C4-2B (cell line): ENCODE results near the gene SLC22A31.

Experiments
- H3K27ac ChIP-seq: fragments of 450-650 bp; 2 replicates; pipeline ENCODE4 v1.5.1; 2017
- ZFX ChIP-seq: fragments of 450-650 bp; IDR thresholded peaks from 2 replicates; pipeline ENCODE4 v1.6.1; 2017
- TF ChIP-seq, protein P1 (sequence below): fragments of 450-650 bp; conservative IDR thresholded peaks from 2 replicates; pipeline ENCODE4 v1.5.1; 2017; ENCODE audit warnings: mild to moderate bottlenecking

SLC22A31 gene

DNA sequence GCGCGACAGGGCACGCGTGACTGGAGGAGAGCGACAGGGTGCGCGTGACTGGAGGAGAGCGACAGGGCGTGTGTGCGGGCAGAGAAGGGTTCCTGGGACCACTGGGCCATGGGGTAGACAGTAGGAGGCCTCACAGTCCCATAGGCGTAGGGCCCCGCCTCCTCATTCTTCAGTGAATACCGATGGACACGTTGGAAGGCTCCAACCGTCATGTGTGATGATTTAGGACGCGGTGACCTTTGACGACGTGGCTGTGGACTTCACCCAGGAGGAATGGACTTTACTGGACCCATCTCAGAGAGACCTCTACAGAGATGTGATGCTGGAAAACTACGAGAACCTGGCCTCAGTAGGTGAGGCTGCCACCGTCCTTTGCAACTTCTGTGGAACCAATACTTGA is 22.6 kb upstream of the SLC22A31 start:
- TF ChIP-seq, protein P1, sequence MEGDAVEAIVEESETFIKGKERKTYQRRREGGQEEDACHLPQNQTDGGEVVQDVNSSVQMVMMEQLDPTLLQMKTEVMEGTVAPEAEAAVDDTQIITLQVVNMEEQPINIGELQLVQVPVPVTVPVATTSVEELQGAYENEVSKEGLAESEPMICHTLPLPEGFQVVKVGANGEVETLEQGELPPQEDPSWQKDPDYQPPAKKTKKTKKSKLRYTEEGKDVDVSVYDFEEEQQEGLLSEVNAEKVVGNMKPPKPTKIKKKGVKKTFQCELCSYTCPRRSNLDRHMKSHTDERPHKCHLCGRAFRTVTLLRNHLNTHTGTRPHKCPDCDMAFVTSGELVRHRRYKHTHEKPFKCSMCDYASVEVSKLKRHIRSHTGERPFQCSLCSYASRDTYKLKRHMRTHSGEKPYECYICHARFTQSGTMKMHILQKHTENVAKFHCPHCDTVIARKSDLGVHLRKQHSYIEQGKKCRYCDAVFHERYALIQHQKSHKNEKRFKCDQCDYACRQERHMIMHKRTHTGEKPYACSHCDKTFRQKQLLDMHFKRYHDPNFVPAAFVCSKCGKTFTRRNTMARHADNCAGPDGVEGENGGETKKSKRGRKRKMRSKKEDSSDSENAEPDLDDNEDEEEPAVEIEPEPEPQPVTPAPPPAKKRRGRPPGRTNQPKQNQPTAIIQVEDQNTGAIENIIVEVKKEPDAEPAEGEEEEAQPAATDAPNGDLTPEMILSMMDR: no peak
- no peak for TF ChIP-seq ZFX
- H3K27ac ChIP-seq: no peak overlapping the region

DNA sequence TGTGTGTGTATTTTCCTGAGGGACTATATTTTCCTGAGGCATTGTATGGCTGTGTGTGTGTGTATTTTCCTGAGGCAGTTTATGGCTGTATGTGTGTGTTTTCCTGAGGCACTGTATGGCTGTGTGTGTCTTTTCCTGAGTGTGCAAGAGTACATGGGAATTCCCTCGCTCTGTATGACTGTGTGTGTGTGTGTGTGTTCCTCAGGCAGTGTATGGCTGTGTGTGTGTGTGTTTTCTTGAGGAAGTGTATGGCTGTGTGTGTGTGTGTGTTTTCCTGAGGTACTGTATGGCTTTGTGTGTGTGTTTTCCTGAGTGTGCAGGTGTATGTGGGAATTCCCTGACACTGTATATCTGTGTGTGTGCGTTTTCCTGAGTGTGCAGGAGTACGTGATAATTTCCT is 21.3 kb upstream of the SLC22A31 start:
- H3K27ac ChIP-seq: no peak overlapping the region
- TF ChIP-seq ZFX: no peak
- TF ChIP-seq, protein P1: no peak

DNA sequence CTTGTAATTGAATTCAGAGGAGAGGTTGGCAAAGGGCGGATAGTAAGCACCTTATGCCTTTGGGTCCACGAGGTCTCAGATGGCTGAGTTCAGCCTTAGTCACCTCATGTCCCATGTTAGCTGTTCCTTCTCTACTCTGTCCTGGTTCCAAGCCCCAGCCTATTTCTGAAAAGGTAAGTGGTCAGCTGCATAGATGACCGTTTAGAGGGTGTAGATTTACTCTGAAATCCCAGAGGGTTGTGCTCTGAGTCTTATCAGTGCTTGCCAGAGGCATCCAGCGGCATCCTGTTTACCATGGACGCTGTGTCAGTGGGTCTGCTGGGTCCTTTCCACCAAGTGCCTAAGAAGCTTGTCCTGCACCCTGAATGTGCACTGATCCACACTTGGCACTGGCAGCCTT is 19.0 kb upstream of the SLC22A31 start:
- H3K27ac ChIP-seq: no peak overlapping the region
- TF ChIP-seq, protein P1: no peak
- TF ChIP-seq ZFX: no peak

DNA sequence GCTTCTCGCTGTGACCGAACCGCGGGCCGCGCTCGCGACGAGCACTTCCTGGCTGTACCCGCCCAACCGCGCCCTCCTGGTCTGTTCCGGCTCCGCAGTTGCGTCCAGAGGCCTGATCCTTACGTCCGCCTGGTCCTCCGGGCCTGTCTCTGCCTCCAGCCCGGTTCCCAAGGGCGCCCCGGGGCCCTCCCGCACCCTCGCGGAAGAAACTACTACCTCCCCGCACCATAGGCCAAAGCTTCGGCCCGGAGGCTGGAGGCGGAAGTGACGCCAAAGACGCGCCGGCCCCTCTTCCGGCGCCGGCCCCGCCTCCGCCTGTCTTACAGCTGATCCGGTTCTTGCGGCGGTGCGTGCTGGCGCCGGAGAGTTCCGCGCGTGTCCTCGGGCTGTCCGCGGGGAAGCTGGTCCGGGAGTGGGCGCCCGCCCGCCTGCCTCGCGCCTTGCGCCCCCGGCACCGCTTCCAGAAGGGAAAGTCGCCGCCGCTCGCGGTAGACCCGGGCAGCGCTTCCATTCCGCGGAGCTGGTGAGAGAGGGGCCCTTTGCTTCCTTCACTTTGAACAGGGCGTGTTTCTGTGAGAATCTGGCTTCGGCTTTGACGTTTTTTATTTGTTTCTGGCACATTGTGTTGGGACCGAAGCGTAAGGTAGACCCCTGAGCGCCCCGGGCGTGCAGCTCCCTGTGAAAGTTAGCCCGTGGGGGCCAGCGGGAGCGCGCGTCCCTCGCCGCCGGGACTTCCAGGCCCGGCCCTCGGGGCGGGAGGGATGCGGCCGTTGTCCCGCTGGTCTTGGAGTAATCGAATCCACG is 17.3 kb upstream of the SLC22A31 start, which contains the start of gene ZNF778:
Gene ZNF778, plus strand, starts transcription at position 316 of the 804 bp plus-strand sequence. CDS start 3,425 bp downstream, outside the sequence.
- peak within 1 kb of the TSS; percentile 89 for H3K27ac ChIP-seq
- TF ChIP-seq, protein P1: no peak
- TF ChIP-seq ZFX: peak; percentile 91

DNA sequence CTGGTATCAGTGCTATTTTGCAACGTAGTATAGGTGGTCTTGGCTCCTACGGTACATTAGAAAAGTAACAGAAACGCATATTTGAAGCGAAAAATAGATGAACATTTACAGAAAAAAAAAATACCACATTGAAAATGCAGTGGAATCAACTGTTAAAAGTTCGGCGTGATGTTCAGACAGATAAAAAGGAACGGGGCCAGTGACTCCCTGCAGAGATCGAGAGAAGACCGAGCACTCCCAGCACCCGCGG is 16.7 kb upstream of the SLC22A31 start:
- peak overlapping the region; percentile 89 for H3K27ac ChIP-seq
- TF ChIP-seq ZFX: no peak
- TF ChIP-seq, protein P1: no peak

DNA sequence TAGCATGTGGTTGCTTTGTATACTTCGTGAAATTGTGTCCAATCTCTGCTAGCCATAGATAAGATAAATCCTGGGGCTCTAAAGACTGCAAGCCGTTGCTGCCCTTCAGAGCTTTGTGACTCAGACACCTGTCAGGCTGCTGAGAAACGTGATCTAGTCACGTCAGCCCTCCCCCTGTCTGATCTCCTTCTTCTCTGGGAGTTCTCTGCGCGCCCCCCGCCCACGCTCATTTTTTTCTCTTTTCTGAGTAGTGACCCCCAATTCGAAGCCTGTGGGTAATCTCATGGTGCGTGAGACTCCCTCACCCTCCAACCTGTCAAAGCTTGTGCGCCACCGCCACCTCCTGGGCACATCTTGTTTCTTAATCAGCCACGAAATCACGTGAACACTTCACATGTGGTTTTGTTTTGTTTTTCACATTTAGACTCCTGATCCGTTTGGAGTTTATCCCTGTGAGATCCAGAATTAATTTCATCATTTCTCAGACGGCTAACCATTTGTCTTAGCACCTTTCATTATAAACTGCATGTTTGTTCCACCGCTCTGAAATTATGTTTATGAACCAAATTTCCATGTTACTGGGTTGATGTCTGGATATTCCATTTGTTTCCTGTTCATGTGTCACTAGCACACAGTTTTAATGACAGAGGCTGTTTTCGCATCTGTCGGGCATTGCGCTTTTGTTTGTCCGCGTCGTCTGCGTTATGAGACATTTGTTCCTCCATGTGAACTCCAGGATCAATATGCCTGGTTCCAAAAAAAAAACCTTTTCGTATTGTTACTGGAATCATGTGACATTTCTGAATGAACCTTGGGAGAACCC is 16.2 kb upstream of the SLC22A31 start:
- H3K27ac ChIP-seq: peak overlapping the region; percentile 89
- no peak for TF ChIP-seq ZFX
- TF ChIP-seq, protein P1: peak; percentile 84

DNA sequence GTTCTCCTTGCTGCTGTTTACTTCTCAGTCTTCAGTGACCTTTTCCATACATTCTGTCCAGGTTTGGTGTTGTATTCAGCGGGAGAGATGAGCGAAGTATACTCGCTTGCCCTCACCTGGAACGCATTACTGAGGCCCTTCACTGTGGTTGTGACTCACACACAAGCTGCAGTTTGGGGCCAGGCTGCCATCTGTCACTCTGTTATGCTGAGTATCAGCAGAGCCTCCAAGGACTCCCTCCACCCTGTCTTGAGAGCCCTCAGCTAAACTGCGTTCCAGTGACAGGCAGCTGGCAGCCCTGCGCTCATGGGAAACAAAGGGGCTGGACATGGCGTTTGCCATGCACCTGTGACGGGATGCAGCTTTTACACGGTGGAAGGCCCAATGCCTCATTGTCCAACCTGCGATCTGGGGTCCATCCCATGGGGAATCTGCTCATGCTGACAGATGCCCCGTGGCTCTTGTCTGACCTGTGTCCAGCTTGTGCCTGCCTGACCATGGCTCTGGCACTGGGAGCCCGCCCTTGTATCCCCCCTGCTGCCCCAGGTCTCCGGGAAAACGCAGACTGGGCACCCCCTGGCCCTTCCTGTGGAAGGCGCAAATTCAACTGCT is 10.7 kb upstream of the SLC22A31 start:
- TF ChIP-seq, protein P1: no peak
- no peak for TF ChIP-seq ZFX
- H3K27ac ChIP-seq: no peak overlapping the region
